Keratinocyte (primary cell): ENCODE data around the gene PKD1. TPM values are rescaled to one million over a fixed set of nuclear protein-coding genes. Genes with fewer than 3 reads are reported as not detected.

Experiments
- DNase-seq: peaks from one replicate; pipeline ENCODE4 v3.0.0-alpha.2; 2011; ENCODE audit warnings: low read depth, missing footprints, low spot score
- FAIRE-seq: peaks from 2 replicates; lab custom pipeline; 2011; peaks lifted over from hg19 to GRCh38; lab: Jason Lieb, UNC
- H2AFZ ChIP-seq: 2 replicates; pipeline ENCODE4 v1.6.0; 2012; ENCODE audit warnings: low read length, control low read depth, inconsistent platforms; ENCODE audit not compliant: control insufficient read depth
- H3K27ac ChIP-seq: 2 replicates; pipeline ENCODE4 v1.5.1; 2011; ENCODE audit warnings: low read length; ENCODE audit not compliant: control insufficient read depth, insufficient read depth
- H3K27me3 ChIP-seq: 3 replicates; pipeline ENCODE4 v1.6.0; 2011; ENCODE audit warnings: low read length; ENCODE audit not compliant: control insufficient read depth, insufficient read depth; ENCODE audit errors: extremely low read depth
- H3K36me3 ChIP-seq, 2 experiments: 2 replicates in 1 of 2; 3 replicates in 1 of 2; pipeline ENCODE4 v1.5.1; 2011; ENCODE audit warnings: low read length in 2 of 2, mild to moderate bottlenecking in 1 of 2; ENCODE audit not compliant: control insufficient read depth in 2 of 2, insufficient read depth in 2 of 2; ENCODE audit errors: extremely low read depth in 1 of 2
- H3K4me1 ChIP-seq: 3 replicates; pipeline ENCODE4 v1.5.1; 2011; ENCODE audit warnings: low read length; ENCODE audit not compliant: control insufficient read depth, insufficient read depth; ENCODE audit errors: extremely low read depth
- H3K4me2 ChIP-seq: 3 replicates; pipeline ENCODE4 v1.6.0; 2011; ENCODE audit warnings: low read depth, low read length; ENCODE audit not compliant: control insufficient read depth, insufficient read depth; ENCODE audit errors: extremely low read depth
- H3K4me3 ChIP-seq, 3 experiments: fragments of 200-600 bp in 1 of 3; sonication (generic) in 1 of 3; 2 replicates in 2 of 3; 3 replicates in 1 of 3; pipeline ENCODE4 v1.5.1; 2011 to 2016; ENCODE audit warnings: low read length in 3 of 3, mild to moderate bottlenecking in 3 of 3, control low read depth in 2 of 3, inconsistent platforms in 1 of 3, low read depth in 1 of 3, mixed read lengths in 1 of 3, mixed run types in 1 of 3, moderate library complexity in 1 of 3; ENCODE audit not compliant: control insufficient read depth in 2 of 3, insufficient read depth in 2 of 3; ENCODE audit errors: extremely low read depth in 1 of 3
- H3K79me2 ChIP-seq: 2 replicates; pipeline ENCODE4 v1.6.0; 2012; ENCODE audit warnings: low read length; ENCODE audit not compliant: control insufficient read depth, insufficient read depth
- H3K9ac ChIP-seq: 3 replicates; pipeline ENCODE4 v1.6.0; 2011; ENCODE audit warnings: low read length; ENCODE audit not compliant: control insufficient read depth, insufficient read depth; ENCODE audit errors: extremely low read depth
- H3K9me1 ChIP-seq: 3 replicates; pipeline ENCODE4 v1.6.0; 2011; ENCODE audit warnings: low read length; ENCODE audit not compliant: control insufficient read depth, insufficient read depth; ENCODE audit errors: extremely low read depth
- H3K9me3 ChIP-seq: 2 replicates; pipeline ENCODE4 v1.5.1; 2012; ENCODE audit warnings: low read depth, low read length; ENCODE audit not compliant: control insufficient read depth
- H4K20me1 ChIP-seq: 3 replicates; pipeline ENCODE4 v1.6.0; 2011; ENCODE audit warnings: low read length; ENCODE audit not compliant: control insufficient read depth, insufficient read depth; ENCODE audit errors: extremely low read depth
- EZH2 ChIP-seq: IDR thresholded peaks from one replicate; pipeline ENCODE4 v1.6.1; 2012; ENCODE audit warnings: inconsistent platforms, mild to moderate bottlenecking, low read length, moderate library complexity
- dilution Hi-C: fragments of 300-500 bp; cut with MboI; formaldehyde crosslinking; loops from one replicate; pipeline ENCODE4 v1.7.0; 2020; ENCODE audit warnings: low sequenced_read_pairs; ENCODE audit not compliant: extremely low pct_ligation_motif_present
- polyA plus RNA-seq, 5 experiments: library from polyadenylated mRNA; depleted of rRNA in 3 of 5; stranded (reverse) in 3 of 5; stranded (forward) in 1 of 5; unstranded in 1 of 5; fragments of >200 nt; gene quantifications; 1 replicate in 1 of 5; 2 replicates in 3 of 5; 3 replicates in 1 of 5; pipeline versions ENCODE4 v1.2.1 to v1.2.3, GENCODE V29; 2011 to 2012; ENCODE audit warnings: missing spikeins in 2 of 5, low read depth in 1 of 5, low replicate concordance in 1 of 5
- TF ChIP-seq, protein P1 (sequence below), 3 experiments: IDR thresholded peaks in 1 of 3; conservative IDR thresholded peaks in 1 of 3; optimal IDR thresholded peaks in 1 of 3; 2 replicates in 2 of 3; 3 replicates in 1 of 3; pipeline versions ENCODE3 to v1.5.1; 2011; ENCODE audit warnings: low read length in 3 of 3, mild to moderate bottlenecking in 3 of 3, moderate library complexity in 2 of 3, control low read depth in 1 of 3, inconsistent platforms in 1 of 3; ENCODE audit not compliant: insufficient read depth in 2 of 3; ENCODE audit errors: extremely low read depth in 1 of 3

The PKD1 gene
- polyA plus RNA-seq, 1 donor (not counting 4 experiments of a cell fraction or from before 2014, with no cell fraction given) = 10.6 TPM

DNA sequence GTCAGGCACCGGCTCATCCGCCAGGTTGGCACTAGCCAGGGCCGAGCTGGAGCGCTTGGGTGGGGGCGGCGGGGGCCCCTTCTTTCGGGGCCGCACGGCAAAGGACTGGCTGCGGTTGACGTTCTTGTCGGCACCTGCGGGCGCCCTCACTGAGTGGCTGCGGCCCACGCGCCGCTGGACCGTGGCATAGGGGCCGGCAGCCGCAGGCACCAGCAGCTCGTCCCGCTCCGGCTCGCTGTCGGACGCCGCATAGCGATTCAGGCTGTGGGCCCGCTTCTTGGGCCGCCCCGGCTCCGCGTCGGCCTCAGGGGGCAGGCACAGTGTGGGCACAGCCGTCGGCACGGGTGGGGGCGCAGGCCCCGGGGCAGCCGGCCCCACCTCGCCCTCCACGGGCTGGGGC, 44.8 kb upstream of the PKD1 start:
- H3K9ac ChIP-seq = no peak overlapping the region
- dilution Hi-C loops = no loop called here
- DNase-seq = no peak
- no peak overlapping the region for H2AFZ ChIP-seq
- no peaks in the 10 kb centered on the region for H3K79me2 ChIP-seq
- no peaks in the 10 kb centered on the region for H4K20me1 ChIP-seq
- no peak for FAIRE-seq
- TF ChIP-seq, protein P1, sequence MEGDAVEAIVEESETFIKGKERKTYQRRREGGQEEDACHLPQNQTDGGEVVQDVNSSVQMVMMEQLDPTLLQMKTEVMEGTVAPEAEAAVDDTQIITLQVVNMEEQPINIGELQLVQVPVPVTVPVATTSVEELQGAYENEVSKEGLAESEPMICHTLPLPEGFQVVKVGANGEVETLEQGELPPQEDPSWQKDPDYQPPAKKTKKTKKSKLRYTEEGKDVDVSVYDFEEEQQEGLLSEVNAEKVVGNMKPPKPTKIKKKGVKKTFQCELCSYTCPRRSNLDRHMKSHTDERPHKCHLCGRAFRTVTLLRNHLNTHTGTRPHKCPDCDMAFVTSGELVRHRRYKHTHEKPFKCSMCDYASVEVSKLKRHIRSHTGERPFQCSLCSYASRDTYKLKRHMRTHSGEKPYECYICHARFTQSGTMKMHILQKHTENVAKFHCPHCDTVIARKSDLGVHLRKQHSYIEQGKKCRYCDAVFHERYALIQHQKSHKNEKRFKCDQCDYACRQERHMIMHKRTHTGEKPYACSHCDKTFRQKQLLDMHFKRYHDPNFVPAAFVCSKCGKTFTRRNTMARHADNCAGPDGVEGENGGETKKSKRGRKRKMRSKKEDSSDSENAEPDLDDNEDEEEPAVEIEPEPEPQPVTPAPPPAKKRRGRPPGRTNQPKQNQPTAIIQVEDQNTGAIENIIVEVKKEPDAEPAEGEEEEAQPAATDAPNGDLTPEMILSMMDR (optimal IDR thresholded peaks at IDR 0.05 in 1 of 3, IDR thresholded peaks at IDR 0.05 in 1 of 3, conservative IDR thresholded peaks at IDR 0.05 in 1 of 3; ENCODE audit: extremely low read depth in 1 of 3, insufficient read depth in 2 of 3, low read length in 3 of 3) = no peak
- no peak for TF ChIP-seq EZH2
- no peaks in the 10 kb centered on the region for H3K9me3 ChIP-seq
- H3K36me3 ChIP-seq = peaks cover 14 to 15% of the 10 kb centered on the region in 2 experiments
- H3K27me3 ChIP-seq = peaks cover 5% of the 10 kb centered on the region
- H3K4me3 ChIP-seq = no peak overlapping the region
- no peaks in the 10 kb centered on the region for H3K9me1 ChIP-seq
- no peak overlapping the region for H3K27ac ChIP-seq
- no peak overlapping the region for H3K4me2 ChIP-seq
- H3K4me1 ChIP-seq = peaks cover 4% of the 10 kb centered on the region

DNA sequence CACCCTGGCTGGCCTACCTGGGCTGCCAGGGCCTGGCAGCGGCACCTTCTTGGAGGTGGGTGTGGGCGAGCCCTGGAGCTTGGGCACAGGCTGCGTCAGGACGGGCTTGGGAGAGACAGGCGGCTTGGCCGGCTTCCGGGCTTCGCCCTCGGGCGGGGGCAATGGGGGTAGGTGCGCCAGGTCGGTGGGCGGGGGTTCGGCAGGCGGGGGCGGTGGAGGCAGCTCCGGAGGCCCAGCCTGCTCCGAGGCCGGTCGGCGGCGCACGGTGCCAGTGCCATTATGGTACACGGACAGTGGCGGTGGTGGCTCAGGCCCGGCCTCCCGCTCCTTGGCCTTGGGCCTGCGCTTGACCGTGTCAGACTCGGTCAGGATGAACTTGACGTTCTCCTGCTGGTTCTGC, 43.9 kb upstream of the PKD1 start:
- Histone ChIP-seq H3K79me2 (no peaks in the 10 kb centered on the region), H4K20me1 (no peaks in the 10 kb centered on the region), H2AFZ (no peak overlapping the region), H3K9ac (no peak overlapping the region), H3K9me1 (no peaks in the 10 kb centered on the region), H3K4me1 (peaks cover 4% of the 10 kb centered on the region), H3K9me3 (no peaks in the 10 kb centered on the region), H3K4me2 (peak overlapping the region; percentile 6), H3K4me3 (no peak overlapping the region), H3K36me3 (peaks cover 18 to 21% of the 10 kb centered on the region in 2 experiments), H3K27me3 (peaks cover 2% of the 10 kb centered on the region), H3K27ac (no peak overlapping the region)
- DNase-seq (no peak), FAIRE-seq (no peak)
- TF ChIP-seq, protein P1 (optimal IDR thresholded peaks at IDR 0.05 in 1 of 3, IDR thresholded peaks at IDR 0.05 in 1 of 3, conservative IDR thresholded peaks at IDR 0.05 in 1 of 3; ENCODE audit: extremely low read depth in 1 of 3, insufficient read depth in 2 of 3, low read length in 3 of 3) = no peak
- no peak for TF ChIP-seq EZH2
- dilution Hi-C loops = no loop called here
